GM19035 (cell line): ENCODE measurements around the gene MYH6.
"Not testable (repeated sequence)": the region's sequence is repeated elsewhere in the genome, so short reads cannot be mapped to it uniquely, and the experiment has no call there.

Source experiments
- ATAC-seq: cut with Tn5 transposase; IDR thresholded peaks from one replicate; pipeline ENCODE4 v1.9.1; 2021; ENCODE audit not compliant: unreplicated experiment

Gene MYH6

GRCh38 chr14:23407516-23408306, at the start of gene MYH6:
Gene MYH6, minus strand, starts transcription at chr14:23408273. Its CDS starts 1,050 bp downstream, at chr14:23407223.
- ATAC-seq, result no peak

DNA sequence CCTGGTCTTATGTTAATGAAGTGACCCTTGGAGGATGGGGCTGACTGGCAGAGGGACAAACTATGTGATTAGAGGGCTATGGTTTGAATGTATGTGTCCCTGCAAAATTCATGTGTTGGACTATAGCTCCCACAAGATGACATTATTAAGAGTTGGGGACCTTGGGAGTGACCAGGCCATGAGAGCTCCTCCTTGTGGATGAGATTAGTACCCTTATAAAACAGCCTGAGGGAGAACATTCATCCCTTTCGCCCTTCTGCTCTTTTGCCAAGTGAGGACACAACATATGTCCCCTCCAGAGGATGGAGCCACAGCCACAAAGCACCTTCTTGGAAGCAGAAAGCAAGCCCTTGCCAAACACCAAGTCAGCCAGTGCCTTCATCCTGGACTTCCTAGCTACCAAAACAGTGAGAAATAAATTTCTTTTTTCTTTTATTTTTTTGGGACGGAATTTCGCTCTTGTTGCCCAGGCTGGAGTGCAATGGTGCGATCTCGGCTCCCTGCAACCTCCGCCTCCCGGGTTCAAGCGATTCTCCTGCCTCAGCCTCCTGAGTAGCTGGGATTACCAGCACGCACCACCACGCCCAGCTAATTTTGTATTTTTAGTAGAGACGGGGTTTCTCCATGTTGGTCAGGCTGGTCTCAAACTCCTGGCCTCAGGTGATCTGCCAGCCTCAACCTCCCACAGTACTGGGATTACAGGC, 49.0 kb upstream of the MYH6 start:
- ATAC-seq, result not testable (repeated sequence)

DNA sequence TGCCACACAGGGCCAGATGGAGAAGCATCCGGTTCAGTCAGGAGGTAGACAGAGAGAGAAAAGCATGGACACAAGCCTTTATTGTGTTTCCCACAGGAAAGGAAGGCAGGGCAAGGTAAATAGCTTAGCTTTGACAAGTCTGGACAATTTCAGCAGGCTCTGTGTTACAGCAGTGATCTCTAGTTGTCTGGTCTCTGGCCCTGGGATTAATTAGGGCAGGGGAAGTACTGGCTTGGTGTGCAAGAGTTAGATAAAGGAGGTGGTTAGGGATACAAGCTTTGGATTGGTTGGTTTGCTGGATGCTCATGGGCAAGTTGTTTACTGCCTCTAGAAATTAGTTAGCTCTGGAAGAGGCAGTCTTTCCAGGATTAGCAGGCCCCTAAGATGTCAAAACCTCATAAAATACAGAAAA, 46.4 kb upstream of the MYH6 start:
- no peak for ATAC-seq

DNA sequence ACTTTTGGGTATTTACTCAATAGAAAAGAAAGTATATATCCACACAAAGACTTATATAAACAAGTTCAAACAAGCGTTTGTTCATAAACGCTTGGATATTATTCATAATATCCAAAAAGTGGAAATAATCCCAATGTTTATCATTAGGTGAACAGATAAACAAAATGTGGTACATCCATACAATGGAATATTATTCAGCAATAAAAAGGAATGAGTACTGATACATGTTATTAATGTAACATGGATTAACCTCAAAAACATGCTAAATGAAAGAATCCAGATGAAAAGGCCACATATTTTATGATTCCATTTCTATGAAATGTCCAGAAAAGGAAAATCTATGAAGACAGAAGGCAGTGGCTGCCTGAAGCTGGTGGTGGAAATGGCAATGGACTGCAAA, 44.2 kb upstream of the MYH6 start:
- no peak for ATAC-seq

- no peak for ATAC-seq
Observed at GRCh38 chr14:23450379-23450778, 42.3 kb upstream of the MYH6 start.

DNA sequence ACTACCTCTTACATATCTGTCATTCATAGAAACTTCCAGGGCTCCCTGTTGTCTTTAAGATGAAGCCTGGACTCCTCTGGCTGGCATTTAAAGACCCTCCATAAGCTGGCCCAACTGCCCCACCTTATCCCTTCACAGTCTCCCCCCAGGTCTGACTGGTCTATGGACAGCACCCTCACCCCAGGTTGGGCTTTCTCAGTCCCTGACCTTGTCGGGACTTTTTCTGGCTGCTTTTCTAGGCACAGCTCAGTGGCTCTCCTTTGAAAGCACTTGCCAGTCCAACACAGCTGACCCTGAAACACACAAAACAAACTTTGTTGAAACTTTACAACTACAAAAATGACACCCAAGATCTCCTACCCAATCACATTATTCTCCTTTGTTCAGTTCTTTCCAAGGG, 41.2 kb upstream of the MYH6 start:
- ATAC-seq, result no peak

GRCh38 chr14:23447361-23448350, 39.6 kb upstream of the MYH6 start:
- no peak for ATAC-seq

DNA sequence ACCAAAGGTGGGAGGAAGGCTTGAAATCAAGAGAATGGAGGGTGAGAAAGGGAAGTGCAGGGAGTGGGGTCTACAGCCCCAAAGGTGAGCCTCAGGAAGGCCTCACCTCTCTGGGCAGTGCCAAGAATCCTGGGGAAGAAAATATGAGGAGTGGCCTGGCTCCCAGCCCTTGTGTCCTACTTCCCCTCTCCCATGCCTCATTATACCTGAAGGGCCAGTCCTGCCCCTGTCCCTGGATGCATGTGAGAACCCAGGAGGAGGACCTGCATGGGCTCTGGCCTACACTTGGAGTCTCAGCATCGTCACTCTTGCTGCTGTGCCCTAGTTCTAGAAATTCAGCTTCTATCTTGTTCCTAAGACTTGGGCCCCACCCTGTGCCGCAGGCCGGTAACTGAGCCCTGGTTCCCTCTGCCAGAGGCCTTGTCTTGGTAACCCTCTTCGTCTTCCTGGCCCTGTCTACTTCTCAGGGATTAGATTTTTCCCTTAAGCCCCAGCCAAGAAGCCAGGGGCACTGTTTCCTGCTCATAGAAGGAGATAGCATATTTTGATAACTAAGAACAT, 38.3 kb upstream of the MYH6 start:
- ATAC-seq, result no peak

DNA sequence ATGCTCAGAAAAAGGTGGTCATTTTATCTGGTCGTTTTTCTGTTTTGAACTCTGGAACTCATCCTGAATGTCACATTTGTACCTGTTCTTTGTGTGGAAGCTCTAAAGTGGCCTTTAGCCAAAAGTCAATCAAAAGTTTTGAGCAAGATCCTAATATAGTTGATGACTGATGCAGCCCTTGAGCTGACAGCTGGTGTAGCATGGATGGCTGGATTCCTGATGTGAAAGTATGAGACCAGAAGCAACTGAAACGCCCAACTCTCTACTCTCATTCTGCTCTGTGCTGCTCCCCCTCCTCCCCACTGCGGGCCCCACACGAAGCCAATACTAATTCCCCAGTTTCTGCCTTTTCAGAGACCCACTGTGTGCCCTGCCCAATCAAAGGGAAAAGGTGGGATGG, 37.7 kb upstream of the MYH6 start:
- ATAC-seq, result no peak

DNA sequence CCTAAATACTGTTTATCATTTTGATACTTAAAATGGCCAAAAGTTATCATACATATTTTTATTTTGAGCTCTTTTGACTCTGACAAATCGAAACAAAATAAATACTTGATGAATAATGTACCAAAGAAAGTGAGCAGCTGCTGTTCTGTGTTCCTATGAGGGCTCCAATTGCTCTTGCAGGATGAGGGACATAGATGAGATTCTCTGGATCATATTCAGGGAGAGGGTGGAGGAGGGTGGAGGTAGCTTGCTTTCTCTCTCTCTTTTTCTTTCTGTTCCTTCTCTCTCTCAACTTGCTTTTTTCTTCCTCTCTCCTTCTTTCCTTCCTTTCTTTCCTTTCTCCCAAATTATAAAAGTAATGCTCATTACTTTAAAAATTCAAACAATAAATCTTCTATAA, 36.2 kb upstream of the MYH6 start:
- ATAC-seq, result no peak

DNA sequence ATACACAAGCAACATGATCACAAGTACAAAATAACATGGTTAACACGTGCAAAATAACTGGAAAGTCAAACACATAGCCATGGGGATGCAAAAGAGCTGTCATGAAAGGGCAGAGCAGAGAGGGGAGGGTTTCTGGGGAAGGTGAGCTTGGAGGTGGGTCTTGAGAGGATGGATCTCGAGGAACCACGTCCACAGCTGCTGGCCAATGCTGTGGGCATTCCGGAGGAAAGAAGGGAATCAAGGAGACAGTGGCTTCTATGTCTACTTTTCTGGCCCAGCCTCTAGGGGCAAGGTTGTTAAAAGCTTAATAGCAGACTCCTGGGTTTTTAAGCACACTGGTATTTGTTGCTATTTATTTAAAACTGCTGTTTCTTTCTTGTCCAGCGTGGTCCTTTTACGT, 35.8 kb upstream of the MYH6 start:
- ATAC-seq, result no peak

GRCh38 chr14:23443411-23443812, 35.3 kb upstream of the MYH6 start:
- no peak for ATAC-seq

- no peak for ATAC-seq
Observed at GRCh38 chr14:23442721-23443356, 34.8 kb upstream of the MYH6 start.

DNA sequence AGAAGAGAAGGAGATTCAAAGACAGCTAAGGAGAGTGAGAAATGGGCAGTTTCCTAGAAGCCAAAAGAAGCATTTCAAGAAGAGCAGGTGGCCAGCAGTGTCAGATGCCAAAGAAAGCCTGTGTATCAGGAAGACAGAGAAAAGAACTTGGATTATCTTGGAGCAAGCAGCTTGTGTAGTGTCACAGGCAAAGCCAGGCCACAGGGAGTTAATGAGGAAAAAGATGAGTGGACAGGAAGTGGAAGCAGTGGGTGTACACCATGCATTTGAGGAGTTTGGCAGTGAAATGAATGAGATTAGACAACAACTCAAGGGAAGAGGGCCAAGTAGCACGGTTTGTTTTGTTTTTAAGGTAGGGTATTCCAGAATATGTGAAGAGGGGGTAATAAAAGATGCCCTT, 33.0 kb upstream of the MYH6 start:
- ATAC-seq, result no peak

- ATAC-seq, result no peak
Observed at GRCh38 chr14:23439107-23439835, 31.2 kb upstream of the MYH6 start.

DNA sequence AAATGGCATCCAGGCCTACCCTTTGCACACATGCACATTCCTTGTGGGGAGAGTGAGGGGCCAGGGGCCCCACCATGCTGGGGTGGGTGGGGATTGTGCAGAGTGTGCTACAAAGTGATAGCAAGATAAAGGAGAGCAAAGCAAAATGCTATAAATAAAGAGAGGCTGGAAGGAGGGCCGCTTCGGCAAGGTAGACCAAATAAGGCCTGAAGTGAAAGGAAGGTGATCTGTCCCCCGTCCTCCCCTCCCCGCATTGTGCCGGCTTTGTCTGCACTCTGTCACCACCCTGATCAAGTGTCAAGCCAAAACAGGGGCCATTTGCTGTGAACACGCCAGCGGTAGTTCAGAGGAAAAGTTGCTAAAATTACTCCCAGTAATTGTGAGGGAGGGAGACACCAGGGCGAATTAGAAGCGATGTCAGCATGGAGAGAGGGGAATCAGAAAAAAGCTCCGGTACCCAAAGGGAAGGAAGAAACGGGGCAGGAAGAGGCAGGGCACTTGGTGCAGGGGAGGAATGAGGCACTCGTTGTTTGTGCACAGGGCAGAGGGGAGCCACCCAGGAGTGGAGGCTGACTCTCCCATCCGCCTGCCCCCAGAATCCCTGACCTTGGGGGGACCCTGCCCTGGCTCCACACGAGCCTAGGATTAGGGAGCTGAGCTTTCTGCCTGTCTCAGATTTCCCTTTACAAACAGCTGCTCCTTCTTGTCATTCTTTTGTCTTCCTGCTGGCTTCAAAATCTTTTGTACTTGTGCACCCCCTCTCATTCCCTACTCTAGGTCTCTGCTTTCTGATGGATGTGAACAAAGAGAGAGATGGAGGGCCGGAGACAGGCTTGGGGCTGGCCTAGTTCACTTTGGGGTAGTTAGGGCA, 30.3 kb upstream of the MYH6 start:
- ATAC-seq, result no peak

GRCh38 chr14:23437133-23438100, 29.3 kb upstream of the MYH6 start:
- ATAC-seq, result no peak
